HUES6 (cell line): ENCODE results near the gene PPP1R1A.

Experiments
- H3K27ac ChIP-seq: 2 replicates; pipeline ENCODE4 v1.7.0; 2013; ENCODE audit warnings: low read depth, mild to moderate bottlenecking, low read length, inconsistent platforms
- H3K27me3 ChIP-seq: 2 replicates; pipeline ENCODE4 v1.6.1; 2013; ENCODE audit warnings: low read length; ENCODE audit not compliant: control insufficient read depth, insufficient read depth
- H3K36me3 ChIP-seq: 2 replicates; pipeline ENCODE4 v1.6.1; 2013; ENCODE audit warnings: low read length; ENCODE audit not compliant: control insufficient read depth, insufficient read depth
- H3K4me1 ChIP-seq: 2 replicates; pipeline ENCODE4 v1.6.1; 2013; ENCODE audit warnings: low read length; ENCODE audit not compliant: control insufficient read depth, insufficient read depth
- H3K4me3 ChIP-seq: 2 replicates; pipeline ENCODE4 v1.5.1; 2013; ENCODE audit warnings: low read depth, low read length
- H3K9ac ChIP-seq: one replicate; pipeline ENCODE4 v1.6.1; 2013; ENCODE audit warnings: mild to moderate bottlenecking, low read length
- H3K9me3 ChIP-seq: 2 replicates; pipeline ENCODE4 v1.6.1; 2013; ENCODE audit warnings: low read depth, low read length; ENCODE audit not compliant: control insufficient read depth, insufficient read depth

The PPP1R1A gene

DNA sequence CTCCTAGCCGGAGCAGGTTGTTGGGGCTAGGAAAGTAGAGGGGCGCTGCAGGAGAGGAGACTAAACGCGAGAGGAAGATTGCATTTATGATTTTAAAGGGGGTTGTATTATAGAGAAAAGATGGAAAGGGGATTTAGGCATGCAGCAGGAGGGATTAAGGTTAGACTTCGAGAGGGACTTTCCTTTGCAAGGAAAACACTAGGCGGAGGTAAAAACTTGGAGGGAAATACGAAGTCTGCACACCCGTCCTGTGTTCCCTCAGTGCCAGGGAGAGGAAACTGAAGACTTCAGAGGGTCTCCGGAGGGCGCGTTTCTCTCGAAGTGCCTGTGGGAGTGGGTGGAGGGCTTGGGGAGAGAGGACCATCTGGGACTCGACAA lies 420 bp upstream of the PPP1R1A start:
- Histone ChIP-seq H3K9ac (no peak overlapping the region), H3K9me3 (no peaks in the 10 kb centered on the region), H3K27me3 (peaks cover 60% of the 10 kb centered on the region), H3K36me3 (no peaks in the 10 kb centered on the region), H3K4me3 (peak overlapping the region; percentile 80), H3K4me1 (peaks cover 51% of the 10 kb centered on the region), H3K27ac (no peak overlapping the region)

DNA sequence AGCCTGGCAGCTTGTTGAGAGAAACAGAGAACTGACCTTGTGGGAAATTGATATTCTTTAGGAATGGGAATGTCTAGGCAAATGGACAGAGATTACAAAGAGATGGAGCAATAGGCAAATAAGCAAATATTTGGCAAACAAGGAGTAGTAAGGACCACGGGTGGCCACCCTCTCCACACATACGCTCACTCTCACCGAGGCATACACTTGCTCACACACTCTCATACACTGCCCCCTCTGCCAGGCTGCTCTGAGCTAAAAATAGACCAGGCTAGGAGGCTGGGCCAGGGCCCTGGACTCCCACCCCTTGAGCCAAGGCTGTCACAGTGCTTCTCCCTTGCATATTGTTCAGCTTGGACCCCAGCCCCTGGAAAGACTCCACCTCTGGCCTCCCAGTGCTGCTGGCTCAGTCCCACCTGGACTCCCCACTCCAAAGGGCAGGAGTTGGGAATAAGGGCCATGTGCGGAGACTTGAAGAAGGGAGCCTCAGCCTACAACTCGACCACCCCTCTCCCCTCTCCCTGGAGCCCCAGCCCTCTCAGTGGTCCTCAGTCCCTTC lies 1.1 kb downstream of the PPP1R1A start:
- Histone ChIP-seq H3K4me1 (peaks cover 62% of the 10 kb centered on the region), H3K4me3 (peak overlapping the region; percentile 80), H3K9me3 (no peaks in the 10 kb centered on the region), H3K9ac (peak overlapping the region; percentile 45), H3K36me3 (no peaks in the 10 kb centered on the region), H3K27ac (no peak overlapping the region), H3K27me3 (peaks cover 55% of the 10 kb centered on the region)

DNA sequence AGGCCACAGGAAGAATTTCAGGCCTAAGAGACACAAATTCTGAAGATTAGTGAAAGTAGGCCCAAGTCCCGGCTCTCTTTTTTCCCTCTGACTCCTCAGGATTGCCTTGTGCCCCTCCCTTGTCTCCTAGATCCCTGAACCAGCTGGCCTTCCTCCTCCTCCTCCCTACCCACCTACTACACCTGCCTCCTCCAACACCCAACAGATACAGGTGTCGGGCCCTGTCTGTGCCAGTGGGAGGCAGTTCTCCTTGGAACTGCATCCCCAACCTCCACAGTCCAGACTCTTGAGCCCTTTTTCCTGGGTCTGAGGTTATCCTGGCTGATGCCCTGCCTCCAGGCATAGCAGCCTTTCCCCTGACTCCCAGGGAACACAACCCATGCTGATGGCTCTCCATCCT lies 1.8 kb downstream of the PPP1R1A start:
- Histone ChIP-seq H3K9ac (no peak overlapping the region), H3K27ac (no peak overlapping the region), H3K9me3 (no peaks in the 10 kb centered on the region), H3K36me3 (no peaks in the 10 kb centered on the region), H3K4me1 (peaks cover 64% of the 10 kb centered on the region), H3K4me3 (no peak overlapping the region), H3K27me3 (peaks cover 47% of the 10 kb centered on the region)

DNA sequence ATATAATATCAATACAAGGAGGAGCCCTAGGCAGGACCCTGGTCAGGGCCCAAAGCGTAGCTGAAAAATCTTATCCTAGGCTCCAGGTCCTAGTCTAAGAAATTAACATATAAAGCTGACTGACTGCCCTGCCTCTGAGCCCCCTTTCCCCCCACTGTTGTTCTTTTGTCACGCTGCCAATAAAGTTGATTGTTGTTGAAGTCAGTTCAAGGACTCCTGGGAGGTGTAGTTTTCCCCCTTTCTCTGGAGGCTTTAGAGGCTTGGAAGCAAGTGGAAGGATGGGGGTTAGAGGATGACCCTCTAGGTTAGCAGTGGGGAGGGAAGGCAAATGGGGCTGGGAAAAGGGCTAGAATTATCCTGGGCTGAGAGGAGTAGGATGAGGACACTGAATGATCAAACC lies 3.2 kb downstream of the PPP1R1A start:
- Histone ChIP-seq H3K4me3 (no peak overlapping the region), H3K27me3 (peaks cover 37% of the 10 kb centered on the region), H3K9ac (no peak overlapping the region), H3K4me1 (peaks cover 57% of the 10 kb centered on the region), H3K36me3 (no peaks in the 10 kb centered on the region), H3K27ac (no peak overlapping the region), H3K9me3 (no peaks in the 10 kb centered on the region)

DNA sequence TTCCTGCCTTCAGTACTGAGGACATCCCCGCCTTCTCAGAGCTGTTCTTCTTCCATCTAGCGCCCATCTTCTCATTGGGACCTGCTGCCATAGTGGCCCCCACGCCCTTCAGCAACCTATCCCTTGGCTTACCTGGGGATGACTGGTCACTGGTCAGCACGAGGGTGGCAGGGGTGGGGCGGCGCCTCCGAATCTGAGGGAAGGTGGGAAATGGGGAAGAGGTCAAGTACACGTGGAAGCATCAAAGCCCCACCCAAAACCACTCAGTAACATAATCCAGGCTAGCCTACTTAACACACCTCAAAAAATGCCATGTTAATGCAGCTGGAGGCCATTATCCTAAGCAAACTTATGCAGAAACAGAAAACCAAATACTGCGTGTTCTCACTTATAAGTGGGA lies 4.3 kb downstream of the PPP1R1A start:
- H3K27ac ChIP-seq = no peak overlapping the region
- H3K27me3 ChIP-seq = peaks cover 27% of the 10 kb centered on the region
- no peak overlapping the region for H3K9ac ChIP-seq
- peaks cover 54% of the 10 kb centered on the region for H3K4me1 ChIP-seq
- no peaks in the 10 kb centered on the region for H3K36me3 ChIP-seq
- H3K9me3 ChIP-seq = no peaks in the 10 kb centered on the region
- no peak overlapping the region for H3K4me3 ChIP-seq

DNA sequence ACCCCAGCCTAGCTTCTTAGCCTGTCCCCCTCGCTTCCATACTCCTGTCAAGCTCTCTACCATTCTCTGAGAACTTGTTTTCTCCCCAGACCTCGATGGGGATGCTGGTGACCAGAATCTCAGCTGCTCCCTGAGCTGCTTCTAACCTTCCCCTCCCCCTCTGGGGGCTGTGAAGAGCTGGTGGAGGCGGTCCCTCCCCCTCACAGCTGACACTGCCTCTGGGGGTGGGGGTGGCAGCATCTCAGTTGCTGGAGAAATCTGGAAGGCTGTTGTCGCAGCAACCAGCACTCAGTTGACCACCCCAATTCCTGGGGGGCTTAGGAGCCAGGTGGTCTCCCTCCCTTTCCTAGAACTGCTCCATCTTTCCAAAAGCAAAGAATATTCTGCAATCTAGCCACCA lies 4.7 kb downstream of the PPP1R1A start:
- Histone ChIP-seq H3K4me3 (no peak overlapping the region), H3K9me3 (no peaks in the 10 kb centered on the region), H3K36me3 (no peaks in the 10 kb centered on the region), H3K9ac (no peak overlapping the region), H3K4me1 (peaks cover 52% of the 10 kb centered on the region), H3K27ac (no peak overlapping the region), H3K27me3 (peaks cover 23% of the 10 kb centered on the region)

DNA sequence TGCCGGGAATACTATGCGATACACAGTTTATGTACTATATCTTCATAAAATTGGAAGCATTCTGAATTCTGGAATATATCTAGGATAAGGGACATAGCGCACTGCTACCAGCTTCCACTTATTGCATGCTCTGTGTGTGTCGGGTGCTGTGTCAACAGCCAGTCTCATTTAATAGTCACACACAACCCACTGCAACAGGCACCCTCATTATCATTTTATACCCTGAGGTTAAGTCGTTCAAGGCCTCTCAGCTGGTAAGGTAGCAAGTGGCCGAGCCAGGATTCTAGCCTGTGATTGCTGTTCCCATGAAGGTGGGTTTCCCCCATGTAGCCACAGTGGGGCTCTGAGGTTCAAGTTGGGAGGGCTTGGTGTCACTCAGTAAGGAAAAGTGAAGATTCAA lies 7.0 kb downstream of the PPP1R1A start:
- H3K27ac ChIP-seq = no peak overlapping the region

DNA sequence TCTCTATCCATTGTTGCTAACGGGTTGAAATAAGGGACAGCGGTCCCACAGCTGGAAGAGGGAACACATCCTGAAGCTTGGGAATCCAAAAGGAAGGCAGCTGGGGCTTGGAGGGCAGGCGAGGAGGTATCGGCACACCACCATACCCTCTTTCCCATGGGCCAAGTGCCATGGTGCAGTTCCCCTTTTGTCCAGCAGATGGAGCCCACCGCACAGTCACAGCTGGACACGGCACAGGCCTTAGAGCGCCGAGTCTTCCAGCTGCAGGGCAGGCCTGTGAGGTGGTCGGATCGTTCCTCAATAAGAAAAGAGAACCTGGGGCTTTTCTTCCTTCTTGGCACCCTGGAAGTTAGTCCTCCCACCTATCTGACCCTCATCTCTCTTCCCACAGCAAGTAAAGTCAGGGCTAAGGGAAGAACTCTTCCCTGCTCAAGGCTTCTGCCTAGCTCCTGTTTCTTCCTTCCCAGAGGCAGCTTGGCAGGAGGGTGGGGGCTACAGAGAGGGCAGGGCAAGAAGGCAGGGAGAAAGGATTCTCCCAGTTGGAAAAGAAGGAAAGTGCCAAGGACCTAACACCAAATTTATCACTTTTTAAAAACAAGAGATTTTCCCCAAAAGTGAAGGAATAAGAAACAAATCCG lies 8.6 kb downstream of the PPP1R1A start:
- Histone ChIP-seq H3K9ac (no peak overlapping the region), H3K9me3 (no peaks in the 10 kb centered on the region), H3K36me3 (no peaks in the 10 kb centered on the region), H3K4me1 (peaks cover 41% of the 10 kb centered on the region), H3K27me3 (no peaks in the 10 kb centered on the region), H3K4me3 (no peak overlapping the region), H3K27ac (no peak overlapping the region)

More for the DNA sequence above, 7.0 kb downstream of the PPP1R1A start:
- Histone ChIP-seq H3K9ac (no peak overlapping the region), H3K9me3 (no peaks in the 10 kb centered on the region), H3K27me3 (peaks cover 3% of the 10 kb centered on the region; the same call in 1 of the 2 replicates), H3K4me3 (no peak overlapping the region), H3K4me1 (peaks cover 44% of the 10 kb centered on the region), H3K36me3 (no peaks in the 10 kb centered on the region)

DNA sequence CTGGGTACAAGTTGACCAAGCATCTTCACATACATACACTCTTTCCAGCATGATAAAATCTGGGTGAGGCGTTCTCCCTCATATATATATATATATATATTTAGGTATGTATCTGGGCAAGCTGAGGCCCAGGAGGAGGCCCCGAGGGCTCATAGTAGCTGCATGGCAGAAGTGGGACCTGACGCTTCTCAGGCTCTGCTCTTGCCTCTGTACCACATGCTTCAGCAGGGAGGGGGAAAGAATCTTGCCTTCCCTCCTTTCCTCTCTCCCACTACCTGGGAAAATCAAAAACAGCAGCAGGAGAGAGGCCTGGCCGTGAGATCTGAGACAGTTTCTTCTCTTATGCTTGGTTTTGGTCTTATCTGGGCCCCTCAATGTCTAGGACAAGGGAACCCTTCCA lies 9.2 kb downstream of the PPP1R1A start:
- H3K9ac ChIP-seq = no peak overlapping the region

DNA sequence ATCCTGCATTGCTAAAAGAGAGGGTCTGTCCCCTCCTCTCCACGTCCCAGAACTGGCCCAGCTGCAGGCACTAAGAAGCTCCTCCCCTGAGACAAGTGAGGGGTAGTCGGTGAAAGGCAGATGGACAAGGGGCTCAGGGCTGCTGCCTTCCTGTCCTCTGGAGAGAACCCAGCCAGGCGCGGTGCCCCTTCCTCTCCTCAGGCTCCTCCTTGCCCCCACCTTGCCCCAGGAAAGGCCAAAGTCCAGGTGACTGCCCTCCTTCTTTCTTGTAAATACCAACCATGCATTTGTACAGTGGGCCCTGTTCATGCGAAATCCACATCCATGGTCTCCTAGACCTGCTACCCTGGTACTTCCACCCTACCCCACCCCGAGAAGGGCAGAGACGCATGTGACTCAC lies 9.7 kb downstream of the PPP1R1A start:
- Histone ChIP-seq H3K36me3 (no peaks in the 10 kb centered on the region), H3K27me3 (no peaks in the 10 kb centered on the region), H3K9ac (no peak overlapping the region), H3K4me3 (no peak overlapping the region), H3K9me3 (no peaks in the 10 kb centered on the region), H3K4me1 (peaks cover 31% of the 10 kb centered on the region), H3K27ac (no peak overlapping the region)

More for the DNA sequence above, 9.2 kb downstream of the PPP1R1A start:
- H3K36me3 ChIP-seq = no peaks in the 10 kb centered on the region
- H3K9me3 ChIP-seq = no peaks in the 10 kb centered on the region
- no peak overlapping the region for H3K4me3 ChIP-seq
- H3K27me3 ChIP-seq = no peaks in the 10 kb centered on the region
- peaks cover 36% of the 10 kb centered on the region for H3K4me1 ChIP-seq
- no peak overlapping the region for H3K27ac ChIP-seq

DNA sequence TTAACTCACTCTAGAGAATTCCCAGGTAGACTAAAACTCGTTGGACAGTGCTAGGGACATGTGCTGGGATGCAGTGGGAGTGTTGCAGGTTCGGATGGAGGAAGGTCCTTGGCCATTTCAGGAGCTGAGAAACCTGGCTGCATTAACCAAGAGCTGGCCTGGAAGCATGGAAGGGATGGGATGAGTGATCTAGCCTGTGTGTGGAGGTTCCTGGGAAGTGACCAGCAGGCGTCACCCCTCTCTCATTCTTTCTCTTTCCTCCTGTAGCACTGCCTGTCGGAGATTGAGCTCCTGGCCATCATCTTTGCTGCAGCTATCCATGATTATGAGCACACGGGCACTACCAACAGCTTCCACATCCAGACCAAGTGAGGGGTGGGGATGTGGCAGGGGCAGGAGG lies 15.6 kb downstream of the PPP1R1A start:
- Histone ChIP-seq H3K9me3 (no peaks in the 10 kb centered on the region), H3K36me3 (no peaks in the 10 kb centered on the region), H3K4me1 (peaks cover 22% of the 10 kb centered on the region), H3K9ac (no peak overlapping the region), H3K4me3 (no peak overlapping the region), H3K27ac (no peak overlapping the region), H3K27me3 (no peaks in the 10 kb centered on the region)
